NCI-H524 (cell line): Measurements from ENCODE around the gene SPANXN5.
"Not testable (repeated sequence)": the region's sequence is repeated elsewhere in the genome, so short reads cannot be mapped to it uniquely, and the experiment has no call there.

Source experiments
- DNase-seq, 2 experiments: peaks; one replicate each; lab custom pipeline; 2025; lab: John Stamatoyannopoulos, UW

SPANXN5 gene

GRCh38 chrX:52797327-52797726 is at the start of gene SPANXN5:
Gene SPANXN5 (minus strand): TSS chrX:52797427. CDS start chrX:52797348, 79 bp downstream.
- DNase-seq: not testable (repeated sequence)

GRCh38 chrX:52843619-52844018 is 46.4 kb upstream of the SPANXN5 start:
- DNase-seq: not testable (repeated sequence)

GRCh38 chrX:52839137-52839536 is 41.9 kb upstream of the SPANXN5 start:
- no peak for DNase-seq

- DNase-seq: no peak
These were observed 33.3 kb upstream of the SPANXN5 start for GRCh38 chrX:52830551-52830950.

- no peak for DNase-seq
These were observed 27.4 kb upstream of the SPANXN5 start for GRCh38 chrX:52824608-52825007.

- no peak for DNase-seq
These were observed 24.0 kb upstream of the SPANXN5 start for GRCh38 chrX:52821079-52821760.

GRCh38 chrX:52819788-52820187 is 22.6 kb upstream of the SPANXN5 start:
- DNase-seq: no peak

- no peak for DNase-seq
These were observed 13.9 kb upstream of the SPANXN5 start, which contains the start of gene XAGE5 for GRCh38 chrX:52811065-52811625. Gene XAGE5 (plus strand): TSS chrX:52811287. CDS start chrX:52812567, 1,280 bp downstream.

- not testable (repeated sequence) for DNase-seq
These were observed 7.6 kb upstream of the SPANXN5 start for GRCh38 chrX:52804876-52805275.

- not testable (repeated sequence) for DNase-seq
These were observed 23.7 kb downstream of the SPANXN5 start for GRCh38 chrX:52773504-52773903.

- DNase-seq: not testable (repeated sequence)
These were observed 31.2 kb downstream of the SPANXN5 start for GRCh38 chrX:52765983-52766382.

- not testable (repeated sequence) for DNase-seq
These were observed 46.3 kb downstream of the SPANXN5 start, which contains the start of gene SSX2B for GRCh38 chrX:52750952-52751351. Gene SSX2B (plus strand): TSS chrX:52751252. CDS start chrX:52752681, 1,429 bp downstream.
